LNCaP clone FGC (cell line): ENCODE data around the gene RASAL1.

Experiments
- DNase-seq: peaks from one replicate; pipeline ENCODE4 v3.0.0-alpha.2; 2011; ENCODE audit warnings: low read depth
- H3K4me3 ChIP-seq: 2 replicates; pipeline ENCODE4 v1.5.1; 2011; ENCODE audit warnings: mild to moderate bottlenecking, low read depth, low read length, control low read depth
- TF ChIP-seq, protein P1 (sequence below): IDR thresholded peaks from 2 replicates; pipeline ENCODE4 v1.5.1; 2012; ENCODE audit warnings: mild to moderate bottlenecking; ENCODE audit not compliant: control insufficient read depth, insufficient read depth; ENCODE audit errors: extremely low read depth

Gene RASAL1

DNA sequence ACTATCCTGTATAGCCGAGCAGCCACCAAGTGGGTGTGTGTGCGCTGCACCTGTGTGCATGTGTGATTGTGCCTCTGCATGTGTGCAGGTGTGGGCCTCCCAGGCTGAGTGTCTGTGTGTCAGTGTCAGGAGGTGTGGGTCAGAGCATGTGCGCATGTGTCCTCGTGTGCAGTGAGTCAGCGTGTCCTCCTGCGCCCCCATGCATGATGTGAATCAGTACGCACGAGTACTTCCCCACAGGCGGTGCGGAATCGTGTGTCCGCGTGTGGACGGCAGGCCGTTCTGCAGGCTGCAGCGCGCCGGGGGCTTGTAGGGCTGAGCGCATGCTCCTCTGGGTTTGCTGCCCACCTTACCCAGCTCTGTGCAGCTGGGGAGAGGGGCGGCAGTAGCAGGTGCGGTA is 44.8 kb downstream of the RASAL1 start:
- no peak overlapping the region for H3K4me3 ChIP-seq
- TF ChIP-seq, protein P1, sequence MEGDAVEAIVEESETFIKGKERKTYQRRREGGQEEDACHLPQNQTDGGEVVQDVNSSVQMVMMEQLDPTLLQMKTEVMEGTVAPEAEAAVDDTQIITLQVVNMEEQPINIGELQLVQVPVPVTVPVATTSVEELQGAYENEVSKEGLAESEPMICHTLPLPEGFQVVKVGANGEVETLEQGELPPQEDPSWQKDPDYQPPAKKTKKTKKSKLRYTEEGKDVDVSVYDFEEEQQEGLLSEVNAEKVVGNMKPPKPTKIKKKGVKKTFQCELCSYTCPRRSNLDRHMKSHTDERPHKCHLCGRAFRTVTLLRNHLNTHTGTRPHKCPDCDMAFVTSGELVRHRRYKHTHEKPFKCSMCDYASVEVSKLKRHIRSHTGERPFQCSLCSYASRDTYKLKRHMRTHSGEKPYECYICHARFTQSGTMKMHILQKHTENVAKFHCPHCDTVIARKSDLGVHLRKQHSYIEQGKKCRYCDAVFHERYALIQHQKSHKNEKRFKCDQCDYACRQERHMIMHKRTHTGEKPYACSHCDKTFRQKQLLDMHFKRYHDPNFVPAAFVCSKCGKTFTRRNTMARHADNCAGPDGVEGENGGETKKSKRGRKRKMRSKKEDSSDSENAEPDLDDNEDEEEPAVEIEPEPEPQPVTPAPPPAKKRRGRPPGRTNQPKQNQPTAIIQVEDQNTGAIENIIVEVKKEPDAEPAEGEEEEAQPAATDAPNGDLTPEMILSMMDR = no peak
- no peak for DNase-seq

DNA sequence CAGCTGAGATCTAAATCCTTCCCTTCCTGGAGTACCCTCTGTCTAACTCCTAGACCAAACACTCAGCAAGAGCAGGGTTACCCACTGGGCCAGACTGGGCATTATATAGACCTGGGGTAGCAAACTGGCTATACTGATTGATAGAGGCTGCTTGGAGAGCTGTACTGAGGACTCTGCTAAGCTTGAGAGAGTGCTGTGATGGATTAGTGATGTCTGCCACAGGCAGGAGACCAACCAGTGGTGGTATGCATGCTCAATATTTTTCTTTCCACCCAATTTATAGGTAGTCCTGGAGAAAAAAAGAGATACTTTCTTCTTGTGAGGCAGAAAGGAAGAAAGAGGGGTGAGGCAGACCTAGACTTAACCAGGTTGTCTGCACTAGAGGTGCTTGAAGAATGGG is 45.7 kb downstream of the RASAL1 start:
- no peak for DNase-seq
- TF ChIP-seq, protein P1 = no peak
- H3K4me3 ChIP-seq = no peak overlapping the region

DNA sequence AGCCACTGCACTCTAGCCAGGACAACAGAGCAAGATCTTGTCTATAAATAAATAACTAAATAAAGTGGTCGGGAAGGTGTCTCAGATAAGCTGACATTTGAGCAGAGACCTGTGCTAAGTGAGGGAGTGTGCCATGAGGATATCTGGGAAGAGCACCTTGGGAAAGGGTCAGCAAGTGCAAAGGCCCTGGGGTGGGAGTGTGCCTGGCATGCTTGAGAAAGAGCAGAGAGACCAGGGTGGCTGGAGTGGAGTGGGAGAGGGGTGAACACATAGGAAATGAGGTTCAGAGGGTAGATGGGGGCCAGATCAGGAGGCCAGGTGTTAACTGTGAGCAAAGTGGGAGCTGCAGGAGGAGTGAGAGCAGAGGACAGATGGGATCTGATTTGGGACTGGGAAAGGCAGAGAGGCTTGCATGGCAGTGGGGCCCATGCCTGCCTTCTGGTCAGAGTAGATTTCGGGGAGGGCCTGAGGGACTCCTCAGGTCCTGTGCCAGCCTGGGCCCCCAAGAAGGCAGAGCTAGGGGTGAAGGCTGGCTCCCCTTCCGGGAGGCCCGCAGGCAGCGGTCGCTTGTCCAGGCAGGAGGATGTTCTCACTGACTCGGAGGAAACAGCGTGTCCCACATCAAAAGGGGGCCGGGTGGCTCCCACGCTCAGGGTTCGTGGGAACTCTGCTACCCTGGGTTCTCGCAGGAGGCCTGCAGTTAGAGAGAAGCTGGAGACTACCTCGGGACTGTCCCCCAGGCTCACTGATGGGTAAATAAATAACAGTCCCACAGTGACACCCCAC is 46.4 kb downstream of the RASAL1 start:
- TF ChIP-seq, protein P1 = no peak
- DNase-seq = no peak
- H3K4me3 ChIP-seq = no peak overlapping the region

DNA sequence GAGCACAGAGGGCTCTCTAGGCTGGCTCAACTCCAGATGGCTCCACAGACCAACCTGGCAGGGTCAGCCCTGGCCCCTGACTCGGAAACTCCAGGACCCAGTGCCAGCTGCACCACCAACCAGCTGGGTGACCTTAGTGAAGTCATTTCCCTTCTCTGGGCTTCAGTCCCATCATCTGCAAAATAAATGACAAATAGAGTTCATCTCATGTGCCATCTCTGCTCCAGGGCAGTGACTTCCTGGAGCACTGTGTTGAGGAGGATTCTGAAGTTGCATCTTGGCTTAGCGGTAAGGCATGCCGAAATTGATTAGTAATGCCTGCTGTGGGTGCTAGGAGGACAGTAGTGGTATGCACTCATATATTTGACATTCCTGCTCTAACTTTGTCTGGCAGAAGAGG is 47.5 kb downstream of the RASAL1 start:
- DNase-seq = no peak
- TF ChIP-seq, protein P1 = no peak
- no peak overlapping the region for H3K4me3 ChIP-seq

DNA sequence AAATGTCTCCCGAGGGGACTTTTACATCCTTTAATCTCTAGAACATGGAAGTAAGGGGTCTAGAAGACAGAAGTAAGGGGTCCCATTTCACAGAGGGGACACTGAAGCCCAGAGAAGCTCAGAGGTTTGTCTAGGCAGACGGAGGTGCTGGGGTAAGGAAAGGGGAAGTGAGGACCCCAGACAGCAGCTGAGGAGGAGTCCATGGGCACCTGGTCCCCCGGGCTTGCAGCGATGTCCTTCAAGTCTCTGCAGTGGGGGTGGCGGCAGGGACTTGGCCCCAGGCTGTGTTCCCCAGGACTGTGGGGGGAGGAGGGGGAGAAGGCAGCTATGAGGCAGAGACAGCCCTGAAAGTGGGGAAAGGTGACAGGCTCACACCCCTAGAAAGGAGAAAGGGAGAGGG is 48.4 kb downstream of the RASAL1 start:
- TF ChIP-seq, protein P1 = no peak
- H3K4me3 ChIP-seq = no peak overlapping the region
- no peak for DNase-seq

DNA sequence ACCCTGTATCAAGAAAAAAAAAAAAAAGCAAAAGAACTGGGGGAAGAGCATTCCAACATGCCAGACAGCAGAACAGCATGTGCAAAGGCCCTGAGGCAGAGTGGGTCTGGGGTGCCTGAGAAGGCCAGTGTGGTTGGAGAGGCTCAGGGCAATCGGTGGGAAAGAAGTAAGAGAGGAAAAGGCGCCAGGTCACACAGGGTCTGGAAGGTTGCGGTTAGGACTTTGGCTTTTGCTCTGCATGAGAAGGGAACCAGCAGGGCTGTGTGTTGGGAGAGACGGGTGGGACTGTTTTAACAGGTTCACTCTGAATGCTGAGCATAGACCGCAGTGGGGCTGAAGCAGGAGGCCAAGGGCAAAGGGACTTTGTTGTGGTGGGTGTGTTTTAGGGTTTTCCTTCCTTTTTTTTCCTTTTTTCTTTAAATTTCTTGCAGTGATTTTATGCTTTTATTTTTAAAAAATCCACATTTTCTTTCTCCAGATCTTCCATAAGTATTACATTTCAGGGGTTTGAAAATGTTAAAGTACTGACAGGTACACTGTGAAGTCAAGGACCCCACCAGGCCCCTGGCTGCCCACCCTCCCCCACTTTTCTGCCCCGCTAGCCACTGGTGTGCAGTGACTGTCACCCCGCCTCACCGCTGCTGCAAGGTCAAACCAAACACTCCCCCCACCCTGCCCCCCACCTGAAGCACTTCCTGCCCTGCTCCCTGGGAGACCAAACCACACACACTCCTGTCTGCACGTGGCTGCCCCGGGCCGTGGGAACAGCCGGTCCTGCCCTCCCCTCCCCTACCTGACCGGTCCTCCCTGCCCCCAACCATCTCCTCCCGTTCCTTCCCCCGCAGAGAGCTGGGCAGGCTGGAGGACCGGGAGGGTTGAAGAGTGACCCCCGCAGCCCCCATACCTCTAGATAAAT is 49.1 kb downstream of the RASAL1 start:
- DNase-seq = no peak
- TF ChIP-seq, protein P1 = no peak
- no peak overlapping the region for H3K4me3 ChIP-seq
